Fibroblast of skin of left quadriceps (primary cell): ENCODE results near the gene MSANTD1.

ENCODE experiments used
- DNase-seq, 2 experiments: peaks; one replicate each; pipeline ENCODE4 v3.0.0-alpha.2; 2013; ENCODE audit warnings: low read depth in 2 of 2

Gene MSANTD1

DNA sequence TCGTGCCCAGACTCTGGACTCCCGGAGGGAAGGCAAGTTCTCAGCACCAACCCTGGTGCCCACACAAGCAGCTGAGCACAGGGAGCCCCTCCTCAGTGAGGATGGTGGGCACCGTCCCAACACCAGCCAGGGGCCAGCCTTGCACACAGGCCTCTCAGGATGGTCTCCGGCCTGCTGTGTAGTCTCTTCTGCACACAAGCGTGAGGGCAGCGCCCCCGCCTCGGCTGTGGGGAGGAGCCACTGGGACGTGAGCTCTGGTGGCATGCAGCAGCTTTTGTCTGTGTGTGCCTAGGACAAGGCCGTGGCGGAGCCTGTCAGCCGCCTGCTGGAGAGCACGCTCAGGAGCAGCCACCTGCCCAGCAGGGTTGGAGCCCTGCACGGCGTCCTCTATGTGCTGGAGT is 16.1 kb upstream of the MSANTD1 start:
- DNase-seq, result no peak

DNA sequence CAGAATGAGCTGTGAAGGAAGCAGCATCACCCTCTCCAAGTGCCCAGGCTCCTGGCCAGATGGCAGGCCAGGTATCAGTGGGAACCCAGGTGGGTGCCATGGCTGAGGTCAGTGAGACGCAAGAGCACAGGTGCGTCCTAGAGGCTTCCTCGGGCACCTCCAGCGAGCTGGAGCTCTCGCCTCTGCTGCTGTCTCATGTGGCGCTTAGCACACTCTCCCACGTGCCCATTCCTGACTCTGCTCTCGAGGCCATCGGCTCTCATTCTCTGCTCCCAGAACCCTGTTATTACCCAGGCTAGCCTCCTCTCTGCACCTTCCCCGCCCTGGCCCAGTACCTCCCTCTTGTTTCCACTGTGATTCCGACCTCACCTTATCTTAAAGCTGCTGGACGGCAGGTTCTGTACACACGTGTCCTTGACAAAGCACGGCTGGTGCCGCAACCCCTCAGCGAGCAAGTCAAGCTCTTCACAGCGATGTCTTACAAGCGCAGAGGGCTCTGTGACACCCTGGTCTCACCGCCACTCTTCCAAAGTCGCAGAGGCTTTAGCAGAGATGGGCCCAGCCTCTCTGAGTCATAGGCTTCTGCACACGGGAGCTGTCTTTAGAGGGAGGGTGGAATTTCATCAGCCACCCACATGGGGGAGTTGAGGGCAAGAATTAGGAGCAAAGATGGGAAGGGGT is 15.4 kb upstream of the MSANTD1 start:
- DNase-seq, result no peak

DNA sequence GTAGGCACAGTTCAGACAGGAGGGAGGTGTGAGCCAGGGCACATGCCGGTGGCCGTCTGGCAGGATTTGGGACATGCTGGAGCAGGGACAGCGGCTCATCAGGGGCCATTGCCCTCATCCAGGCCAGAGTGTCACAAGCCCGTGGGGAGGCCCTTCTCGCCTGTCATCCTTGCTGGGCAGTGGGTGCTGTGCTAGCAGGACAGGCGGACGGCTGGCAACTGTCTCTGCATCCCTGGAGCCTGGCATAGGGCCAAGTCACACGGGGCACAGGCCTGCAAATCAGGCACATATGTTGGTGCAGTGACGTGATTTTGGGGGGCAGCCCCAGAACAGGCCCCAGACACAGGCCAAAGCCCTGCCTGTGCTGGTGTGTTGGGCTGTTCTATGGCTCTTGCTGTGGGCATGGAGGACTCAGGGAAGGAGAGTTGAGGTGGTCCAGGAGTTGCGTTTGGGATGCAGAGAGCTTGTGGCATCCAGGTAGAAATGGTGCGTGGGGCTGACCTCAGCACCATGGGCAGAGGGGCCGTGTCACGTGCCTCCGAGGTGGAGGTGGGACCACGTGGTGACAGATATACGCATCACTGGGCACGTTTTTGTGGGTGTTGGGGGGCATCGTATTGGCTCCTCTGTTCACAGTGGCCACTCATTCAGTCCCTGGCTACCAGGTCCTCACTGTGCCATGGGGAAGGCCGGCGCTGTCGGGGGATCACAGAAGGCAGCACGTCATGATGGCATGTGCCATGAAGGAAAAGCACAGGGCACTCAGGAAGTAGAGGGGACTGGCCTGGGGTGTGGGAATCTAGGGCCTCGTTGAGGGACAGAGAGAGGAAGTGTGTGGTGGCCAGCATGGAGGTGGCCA is 14.6 kb upstream of the MSANTD1 start:
- DNase-seq, result no peak

DNA sequence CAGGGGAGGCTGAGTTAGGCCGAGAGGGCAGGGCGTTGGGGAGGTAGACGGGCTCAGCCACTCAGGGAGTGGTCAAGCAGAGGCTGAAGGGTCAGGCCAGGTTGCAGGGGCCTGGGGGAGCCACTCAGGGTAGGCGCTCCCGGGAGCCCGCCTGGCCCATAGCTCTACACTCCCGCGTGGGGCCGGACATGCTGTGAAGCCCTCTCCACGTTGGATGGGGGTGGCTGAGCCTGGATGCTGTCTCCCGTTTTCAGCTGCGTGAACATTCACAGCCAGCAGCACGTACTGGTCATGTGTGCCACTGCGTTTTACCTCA is 14.0 kb upstream of the MSANTD1 start:
- DNase-seq, result no peak

- DNase-seq, result no peak
Observed at GRCh38 chr4:3235581-3235980, 13.4 kb upstream of the MSANTD1 start.

- no peak for DNase-seq
Observed at GRCh38 chr4:3236326-3236878, 12.6 kb upstream of the MSANTD1 start.

DNA sequence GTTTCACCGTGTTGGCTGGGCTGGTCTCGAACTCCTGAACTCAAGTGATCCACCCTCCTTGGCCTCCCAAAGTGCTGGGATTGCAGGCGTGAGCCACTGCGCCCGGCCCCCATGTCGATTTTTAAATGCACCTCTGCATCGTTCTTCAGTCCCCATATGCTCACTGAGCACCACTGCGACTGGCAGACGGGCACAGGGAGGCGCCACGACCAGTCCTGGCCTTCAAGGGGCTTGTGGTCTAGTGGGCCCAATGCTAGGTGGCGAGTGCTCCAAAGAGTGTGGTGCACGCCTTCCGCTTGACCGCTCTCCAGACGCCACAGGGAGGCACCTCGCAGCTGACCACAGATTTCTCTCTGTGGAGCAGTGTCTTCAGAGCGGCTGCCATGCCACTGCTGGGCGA is 11.7 kb upstream of the MSANTD1 start:
- no peak for DNase-seq

DNA sequence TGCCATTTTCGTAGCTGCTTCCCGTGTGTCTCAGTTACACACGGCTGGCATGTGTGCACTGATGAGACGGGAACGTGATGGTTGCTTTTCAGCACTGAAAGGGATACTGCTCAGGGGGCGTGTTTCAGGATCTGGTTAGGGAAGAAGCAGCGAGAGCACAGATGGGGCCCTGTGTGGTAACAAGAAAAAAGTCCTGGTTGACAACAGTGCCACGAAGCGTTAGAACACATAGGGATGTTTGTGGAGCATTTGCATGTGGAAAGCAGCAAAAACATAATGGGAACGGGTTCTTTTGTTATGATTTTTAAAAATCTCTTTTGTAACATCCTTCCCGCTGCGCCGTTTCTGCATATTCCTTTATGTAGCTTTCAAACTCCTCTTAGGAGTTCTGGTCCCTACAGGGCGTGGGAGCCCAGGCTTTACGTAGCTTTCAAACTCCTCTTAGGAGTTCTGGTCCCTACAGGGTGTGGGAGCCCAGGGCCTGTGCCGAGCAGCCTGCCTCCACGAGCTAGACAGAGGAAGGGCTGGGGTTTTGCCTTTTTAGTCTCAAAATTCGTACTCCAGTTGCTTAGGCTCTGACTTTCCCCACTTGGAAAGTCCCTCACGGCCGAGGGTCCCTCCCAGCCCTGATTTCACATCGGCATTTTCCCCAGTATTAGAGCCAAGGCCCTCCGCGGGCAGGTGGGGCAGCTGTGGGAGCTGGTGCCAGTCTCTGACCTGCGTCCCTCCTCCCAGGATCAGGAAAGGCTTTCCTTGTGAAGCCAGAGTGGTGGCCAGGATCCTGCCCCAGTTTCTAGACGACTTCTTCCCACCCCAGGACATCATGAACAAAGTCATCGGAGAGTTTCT is 11.0 kb upstream of the MSANTD1 start:
- DNase-seq, result no peak

GRCh38 chr4:3238721-3239120 is 10.2 kb upstream of the MSANTD1 start:
- no peak for DNase-seq

- no peak for DNase-seq
Observed at GRCh38 chr4:3239303-3239702, 9.7 kb upstream of the MSANTD1 start.

- no peak for DNase-seq
Observed at GRCh38 chr4:3239998-3240920, 8.7 kb upstream of the MSANTD1 start.

- DNase-seq, result no peak
Observed at GRCh38 chr4:3240936-3241522, 7.9 kb upstream of the MSANTD1 start.

GRCh38 chr4:3241898-3242524 is 6.9 kb upstream of the MSANTD1 start:
- DNase-seq, result peak; percentile 29 to 31

DNA sequence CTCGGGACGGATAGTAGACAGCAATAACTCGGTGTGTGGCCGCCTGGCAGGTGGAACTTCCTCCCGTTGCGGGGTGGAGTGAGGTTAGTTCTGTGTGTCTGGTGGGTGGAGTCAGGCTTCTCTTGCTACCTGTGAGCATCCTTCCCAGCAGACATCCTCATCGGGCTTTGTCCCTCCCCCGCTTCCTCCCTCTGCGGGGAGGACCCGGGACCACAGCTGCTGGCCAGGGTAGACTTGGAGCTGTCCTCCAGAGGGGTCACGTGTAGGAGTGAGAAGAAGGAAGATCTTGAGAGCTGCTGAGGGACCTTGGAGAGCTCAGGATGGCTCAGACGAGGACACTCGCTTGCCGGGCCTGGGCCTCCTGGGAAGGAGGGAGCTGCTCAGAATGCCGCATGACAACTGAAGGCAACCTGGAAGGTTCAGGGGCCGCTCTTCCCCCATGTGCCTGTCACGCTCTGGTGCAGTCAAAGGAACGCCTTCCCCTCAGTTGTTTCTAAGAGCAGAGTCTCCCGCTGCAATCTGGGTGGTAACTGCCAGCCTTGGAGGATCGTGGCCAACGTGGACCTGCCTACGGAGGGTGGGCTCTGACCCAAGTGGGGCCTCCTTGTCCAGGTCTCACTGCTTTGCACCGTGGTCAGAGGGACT is 5.7 kb upstream of the MSANTD1 start:
- DNase-seq, result no peak

DNA sequence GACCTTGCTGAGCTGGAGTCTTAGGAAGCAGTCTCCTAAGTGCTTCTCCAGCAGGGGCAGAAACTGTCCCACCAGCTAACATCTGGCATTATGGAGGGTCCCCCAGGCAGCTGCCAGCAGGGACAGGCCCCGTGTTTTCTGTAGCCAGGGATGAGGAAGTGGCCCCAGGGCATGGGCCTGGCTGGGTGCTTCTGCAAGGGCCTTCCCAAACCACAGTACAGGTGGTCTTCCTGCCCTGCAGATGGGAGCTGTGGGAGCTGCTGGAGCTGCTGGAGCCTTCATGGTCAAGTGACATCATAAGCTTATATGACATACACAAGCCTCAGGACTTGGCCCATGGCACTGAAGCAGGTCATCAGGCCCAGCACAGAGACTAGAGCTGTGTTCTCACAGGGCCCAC is 5.0 kb upstream of the MSANTD1 start:
- no peak for DNase-seq

DNA sequence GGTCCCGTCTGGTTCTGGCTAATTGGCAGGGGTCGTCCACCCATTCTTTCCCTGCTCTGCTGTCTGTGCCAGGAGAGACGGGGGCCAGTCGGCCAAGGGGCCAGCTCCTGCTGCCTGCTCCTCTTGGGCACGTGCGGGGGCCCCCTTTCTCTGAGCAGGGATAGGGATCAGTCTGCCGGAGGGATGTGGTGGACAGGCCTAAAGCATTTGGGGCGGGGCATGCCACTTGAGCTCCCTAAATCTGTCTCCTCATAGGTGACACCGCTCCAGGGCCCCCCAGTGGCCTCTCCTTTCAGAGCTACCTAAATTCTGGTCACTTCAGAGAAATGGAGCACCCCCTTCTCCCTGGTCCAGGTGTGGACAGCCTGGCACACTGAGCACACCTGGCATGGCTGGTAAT is 4.2 kb upstream of the MSANTD1 start:
- DNase-seq, result no peak

- no peak for DNase-seq
Observed at GRCh38 chr4:3245676-3246075, 3.3 kb upstream of the MSANTD1 start.

DNA sequence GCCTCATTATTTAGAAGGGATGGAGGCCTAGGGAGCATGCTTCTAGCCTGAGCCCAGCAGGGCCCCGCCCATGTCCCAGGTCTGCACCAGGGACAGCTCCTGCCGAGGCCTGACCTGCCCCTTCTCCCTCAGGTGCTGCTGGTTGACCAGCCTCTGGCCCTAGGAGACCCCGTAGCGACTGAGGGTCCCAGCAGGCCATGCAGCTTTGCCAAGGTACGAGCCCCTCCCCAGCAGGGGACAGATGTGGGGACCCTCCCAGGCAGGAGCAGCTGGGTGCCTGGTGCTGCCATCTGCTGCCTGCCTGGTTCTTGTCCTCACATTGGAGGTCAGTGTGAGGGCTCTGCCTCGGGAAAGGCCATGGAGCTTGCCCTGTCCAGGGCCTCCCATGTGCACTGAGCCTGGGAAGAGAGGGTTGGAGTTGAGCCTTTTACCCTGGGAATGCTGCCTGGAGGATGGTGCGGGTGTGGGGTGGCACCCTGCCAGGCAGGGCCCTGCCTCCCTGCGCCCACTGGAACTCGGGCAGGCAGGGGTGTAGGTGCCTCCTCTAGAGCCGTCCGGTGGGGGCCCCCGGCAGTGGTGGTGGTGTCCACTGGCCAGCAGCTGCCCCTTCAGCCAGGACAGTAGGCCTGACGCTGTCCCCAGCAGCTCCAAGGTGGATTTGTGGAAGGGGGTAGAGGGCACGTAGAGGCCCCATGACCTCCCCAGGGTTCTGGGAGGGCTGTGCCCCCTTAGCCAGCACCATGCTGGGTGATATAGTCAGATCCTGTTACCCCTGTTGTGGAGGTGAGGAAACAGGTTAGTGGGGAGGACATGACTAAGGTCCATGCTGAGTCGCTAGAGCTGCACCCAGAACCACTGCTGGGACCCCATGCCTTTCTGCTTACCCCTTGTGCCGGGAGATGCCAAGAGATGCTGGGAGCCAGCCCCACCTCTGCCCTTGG is 2.2 kb upstream of the MSANTD1 start:
- no peak for DNase-seq
